Measurements from ENCODE around the gene CUL1.
A peak's percentile ranks its signal among the peaks of the same experiment; 100 is the strongest.

Gene CUL1

DNA sequence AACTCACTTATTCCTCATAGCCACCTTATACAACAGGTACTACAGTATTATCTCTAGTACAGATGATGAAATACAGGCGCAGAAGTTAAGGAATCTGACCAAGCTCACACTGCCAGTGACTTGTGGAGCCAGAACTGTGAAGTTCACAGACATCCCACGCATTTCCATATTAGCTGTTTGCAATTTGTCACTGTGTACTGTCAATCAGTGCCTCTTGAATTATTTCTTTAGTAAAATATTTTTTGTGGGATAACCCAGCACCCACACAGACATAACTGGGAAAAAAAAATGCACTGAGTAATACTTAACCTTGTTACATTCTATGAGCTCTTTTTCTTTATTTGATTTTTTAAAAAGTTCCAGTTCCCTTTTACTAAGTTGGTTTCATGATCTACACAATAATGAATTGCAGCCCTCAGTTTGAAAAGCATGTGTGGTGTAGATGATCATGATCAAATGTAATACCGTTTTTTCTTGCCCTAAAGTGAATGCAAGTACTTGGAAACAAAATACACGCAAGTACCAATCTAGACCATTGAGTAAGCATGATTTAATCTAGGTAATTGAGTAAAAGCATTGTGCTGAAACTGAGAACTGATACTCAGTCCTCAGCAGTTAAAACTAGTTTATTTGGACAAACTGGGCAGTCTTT is 14.1 kb downstream of the CUL1 start:
- no peak for TF ChIP-seq ZBTB7A (IDR thresholded peaks at IDR 0.05; ENCODE audit: low read depth)

DNA sequence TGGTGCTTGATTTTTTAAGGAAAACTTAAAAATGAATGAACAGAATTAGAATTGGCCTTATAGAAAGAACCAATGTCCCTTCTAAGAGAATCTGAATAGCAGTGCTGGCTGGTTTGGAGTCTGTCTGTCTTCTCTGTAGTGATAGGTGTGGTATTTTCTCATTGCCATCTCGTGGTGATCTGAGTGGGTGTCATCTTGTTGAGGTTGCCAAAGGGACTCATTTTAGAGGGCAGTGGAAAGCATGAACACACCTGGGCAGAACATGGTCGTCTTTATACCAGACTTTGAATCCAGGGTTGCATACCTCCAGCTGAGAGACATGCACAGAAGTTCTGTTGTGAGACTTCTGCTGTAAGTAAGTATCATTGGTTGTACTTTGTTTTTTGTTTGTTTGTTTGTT is 15.8 kb downstream of the CUL1 start:
- TF ChIP-seq, protein P1, sequence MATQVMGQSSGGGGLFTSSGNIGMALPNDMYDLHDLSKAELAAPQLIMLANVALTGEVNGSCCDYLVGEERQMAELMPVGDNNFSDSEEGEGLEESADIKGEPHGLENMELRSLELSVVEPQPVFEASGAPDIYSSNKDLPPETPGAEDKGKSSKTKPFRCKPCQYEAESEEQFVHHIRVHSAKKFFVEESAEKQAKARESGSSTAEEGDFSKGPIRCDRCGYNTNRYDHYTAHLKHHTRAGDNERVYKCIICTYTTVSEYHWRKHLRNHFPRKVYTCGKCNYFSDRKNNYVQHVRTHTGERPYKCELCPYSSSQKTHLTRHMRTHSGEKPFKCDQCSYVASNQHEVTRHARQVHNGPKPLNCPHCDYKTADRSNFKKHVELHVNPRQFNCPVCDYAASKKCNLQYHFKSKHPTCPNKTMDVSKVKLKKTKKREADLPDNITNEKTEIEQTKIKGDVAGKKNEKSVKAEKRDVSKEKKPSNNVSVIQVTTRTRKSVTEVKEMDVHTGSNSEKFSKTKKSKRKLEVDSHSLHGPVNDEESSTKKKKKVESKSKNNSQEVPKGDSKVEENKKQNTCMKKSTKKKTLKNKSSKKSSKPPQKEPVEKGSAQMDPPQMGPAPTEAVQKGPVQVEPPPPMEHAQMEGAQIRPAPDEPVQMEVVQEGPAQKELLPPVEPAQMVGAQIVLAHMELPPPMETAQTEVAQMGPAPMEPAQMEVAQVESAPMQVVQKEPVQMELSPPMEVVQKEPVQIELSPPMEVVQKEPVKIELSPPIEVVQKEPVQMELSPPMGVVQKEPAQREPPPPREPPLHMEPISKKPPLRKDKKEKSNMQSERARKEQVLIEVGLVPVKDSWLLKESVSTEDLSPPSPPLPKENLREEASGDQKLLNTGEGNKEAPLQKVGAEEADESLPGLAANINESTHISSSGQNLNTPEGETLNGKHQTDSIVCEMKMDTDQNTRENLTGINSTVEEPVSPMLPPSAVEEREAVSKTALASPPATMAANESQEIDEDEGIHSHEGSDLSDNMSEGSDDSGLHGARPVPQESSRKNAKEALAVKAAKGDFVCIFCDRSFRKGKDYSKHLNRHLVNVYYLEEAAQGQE (IDR thresholded peaks at IDR 0.05; ENCODE audit: low read depth), result no peak
- TF ChIP-seq FOXM1 (IDR thresholded peaks at IDR 0.05; ENCODE audit: borderline replicate concordance, low read depth) (no peak), ZBTB7A (IDR thresholded peaks at IDR 0.05; ENCODE audit: low read depth) (no peak), RAD21 (IDR thresholded peaks at IDR 0.05; ENCODE audit: low read depth) (no peak), TAF1 (IDR thresholded peaks at IDR 0.05; ENCODE audit: low read depth) (no peak), CEBPB (IDR thresholded peaks at IDR 0.05) (no peak), YY1 (IDR thresholded peaks at IDR 0.05; ENCODE audit: low read depth) (no peak), TCF12 (IDR thresholded peaks at IDR 0.05; ENCODE audit: low read depth) (no peak), MAX (IDR thresholded peaks at IDR 0.05) (no peak), CREB1 (IDR thresholded peaks at IDR 0.05; ENCODE audit: low read depth) (no peak)

- TF ChIP-seq RAD21 (IDR thresholded peaks at IDR 0.05; ENCODE audit: low read depth) (no peak), ZBTB7A (IDR thresholded peaks at IDR 0.05; ENCODE audit: low read depth) (no peak), NFIC (IDR thresholded peaks at IDR 0.05) (no peak), TCF12 (IDR thresholded peaks at IDR 0.05; ENCODE audit: low read depth) (no peak), CREB1 (IDR thresholded peaks at IDR 0.05; ENCODE audit: low read depth) (no peak), YY1 (IDR thresholded peaks at IDR 0.05; ENCODE audit: low read depth) (no peak), CEBPB (IDR thresholded peaks at IDR 0.05) (no peak), TAF1 (IDR thresholded peaks at IDR 0.05; ENCODE audit: low read depth) (no peak), MAX (IDR thresholded peaks at IDR 0.05) (no peak), TEAD4 (IDR thresholded peaks at IDR 0.05) (no peak)
- TF ChIP-seq, protein P1 (IDR thresholded peaks at IDR 0.05; ENCODE audit: low read depth), result no peak
- TF ChIP-seq, protein P2, sequence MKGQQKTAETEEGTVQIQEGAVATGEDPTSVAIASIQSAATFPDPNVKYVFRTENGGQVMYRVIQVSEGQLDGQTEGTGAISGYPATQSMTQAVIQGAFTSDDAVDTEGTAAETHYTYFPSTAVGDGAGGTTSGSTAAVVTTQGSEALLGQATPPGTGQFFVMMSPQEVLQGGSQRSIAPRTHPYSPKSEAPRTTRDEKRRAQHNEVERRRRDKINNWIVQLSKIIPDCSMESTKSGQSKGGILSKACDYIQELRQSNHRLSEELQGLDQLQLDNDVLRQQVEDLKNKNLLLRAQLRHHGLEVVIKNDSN (IDR thresholded peaks at IDR 0.05), result no peak
These were observed 16.3 kb downstream of the CUL1 start for GRCh38 chr7:148715027-148715426.

DNA sequence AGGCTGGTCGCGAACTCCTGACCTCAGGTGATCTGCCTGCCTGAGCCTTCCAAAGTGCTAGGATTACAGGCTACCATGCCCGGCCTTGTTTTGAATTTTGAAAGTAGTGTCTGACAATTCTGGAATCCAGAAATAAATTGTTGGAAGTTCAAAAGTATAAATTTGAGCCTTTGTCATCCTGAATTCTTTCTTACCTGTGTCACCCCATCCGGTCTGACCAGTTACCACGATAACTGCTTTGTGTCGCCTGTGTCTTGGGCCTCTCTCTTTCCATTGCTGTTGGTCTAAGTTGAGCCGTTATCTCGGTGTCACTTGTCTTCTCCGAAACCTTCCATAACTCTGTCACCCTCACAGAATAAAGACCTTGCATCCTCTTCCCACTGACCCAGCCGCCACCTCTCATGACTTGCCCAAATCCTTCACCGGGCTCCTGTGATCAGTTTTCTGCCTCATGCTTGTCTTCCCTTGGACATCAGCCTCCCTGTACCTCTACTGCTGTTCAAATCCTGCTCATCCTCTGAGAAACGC is 18.6 kb downstream of the CUL1 start:
- TF ChIP-seq EGR1 (IDR thresholded peaks at IDR 0.05) (no peak), ZBTB7A (IDR thresholded peaks at IDR 0.05; ENCODE audit: low read depth) (no peak), TEAD4 (IDR thresholded peaks at IDR 0.05) (0 out of 2 replicates have a peak, but pooled peaks have one; percentile 25)

DNA sequence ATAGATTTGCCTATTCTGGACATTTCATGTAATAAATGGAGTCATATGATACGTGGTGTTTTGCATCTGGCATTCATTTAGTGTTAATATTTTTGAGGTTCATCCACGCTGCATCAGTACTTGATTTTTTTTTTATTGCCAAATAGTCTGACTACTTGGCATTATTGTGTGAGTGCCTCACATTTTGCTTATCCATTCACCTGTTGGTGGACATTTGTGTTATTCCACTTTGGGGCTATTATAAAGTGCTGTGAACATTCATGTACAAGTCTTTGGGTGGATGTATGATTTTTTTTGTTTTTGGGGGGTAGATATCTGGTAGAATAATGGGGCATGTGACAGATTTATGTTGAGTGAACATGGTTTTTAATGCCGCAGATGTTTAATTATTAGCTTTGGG is 19.7 kb downstream of the CUL1 start:
- no peak for TF ChIP-seq EP300 (IDR thresholded peaks at IDR 0.05; ENCODE audit: borderline replicate concordance)
- TF ChIP-seq MAX (IDR thresholded peaks at IDR 0.05), result no peak
- no peak for TF ChIP-seq ZBTB7A (IDR thresholded peaks at IDR 0.05; ENCODE audit: low read depth)
- TF ChIP-seq, protein P1 (IDR thresholded peaks at IDR 0.05; ENCODE audit: low read depth), result no peak
- TF ChIP-seq TCF12 (IDR thresholded peaks at IDR 0.05; ENCODE audit: low read depth), result no peak
- TF ChIP-seq YY1 (IDR thresholded peaks at IDR 0.05; ENCODE audit: low read depth), result no peak
- no peak for TF ChIP-seq TAF1 (IDR thresholded peaks at IDR 0.05; ENCODE audit: low read depth)
- TF ChIP-seq CREB1 (IDR thresholded peaks at IDR 0.05; ENCODE audit: low read depth), result no peak
- TF ChIP-seq NFIC (IDR thresholded peaks at IDR 0.05), result no peak
- TF ChIP-seq, protein P2 (IDR thresholded peaks at IDR 0.05), result no peak
- TF ChIP-seq FOXM1 (IDR thresholded peaks at IDR 0.05; ENCODE audit: borderline replicate concordance, low read depth), result no peak
